PC-3 (cell line): ENCODE results near the gene LRRTM1.

Experiments used
- CTCF ChIP-seq: fragments of 300-600 bp; sonication (generic); conservative IDR thresholded peaks from 2 replicates; pipeline ENCODE4 v1.5.1; 2017; ENCODE audit warnings: antibody characterized with exemption, low read depth, mild to moderate bottlenecking, low read length
- EZH2phosphoT487 ChIP-seq: fragments of 300-600 bp; sonication (generic); IDR thresholded peaks from 2 replicates; pipeline ENCODE4 v1.6.1; 2018; ENCODE audit warnings: mild to moderate bottlenecking, antibody characterized with exemption, low read length, borderline replicate concordance

GRCh38 chr2:80266231-80266630 lies 38.3 kb downstream of the LRRTM1 start:
- TF ChIP-seq CTCF = no peak
- no peak for TF ChIP-seq EZH2phosphoT487
